Measurements from ENCODE around the gene FMNL1.

DNA sequence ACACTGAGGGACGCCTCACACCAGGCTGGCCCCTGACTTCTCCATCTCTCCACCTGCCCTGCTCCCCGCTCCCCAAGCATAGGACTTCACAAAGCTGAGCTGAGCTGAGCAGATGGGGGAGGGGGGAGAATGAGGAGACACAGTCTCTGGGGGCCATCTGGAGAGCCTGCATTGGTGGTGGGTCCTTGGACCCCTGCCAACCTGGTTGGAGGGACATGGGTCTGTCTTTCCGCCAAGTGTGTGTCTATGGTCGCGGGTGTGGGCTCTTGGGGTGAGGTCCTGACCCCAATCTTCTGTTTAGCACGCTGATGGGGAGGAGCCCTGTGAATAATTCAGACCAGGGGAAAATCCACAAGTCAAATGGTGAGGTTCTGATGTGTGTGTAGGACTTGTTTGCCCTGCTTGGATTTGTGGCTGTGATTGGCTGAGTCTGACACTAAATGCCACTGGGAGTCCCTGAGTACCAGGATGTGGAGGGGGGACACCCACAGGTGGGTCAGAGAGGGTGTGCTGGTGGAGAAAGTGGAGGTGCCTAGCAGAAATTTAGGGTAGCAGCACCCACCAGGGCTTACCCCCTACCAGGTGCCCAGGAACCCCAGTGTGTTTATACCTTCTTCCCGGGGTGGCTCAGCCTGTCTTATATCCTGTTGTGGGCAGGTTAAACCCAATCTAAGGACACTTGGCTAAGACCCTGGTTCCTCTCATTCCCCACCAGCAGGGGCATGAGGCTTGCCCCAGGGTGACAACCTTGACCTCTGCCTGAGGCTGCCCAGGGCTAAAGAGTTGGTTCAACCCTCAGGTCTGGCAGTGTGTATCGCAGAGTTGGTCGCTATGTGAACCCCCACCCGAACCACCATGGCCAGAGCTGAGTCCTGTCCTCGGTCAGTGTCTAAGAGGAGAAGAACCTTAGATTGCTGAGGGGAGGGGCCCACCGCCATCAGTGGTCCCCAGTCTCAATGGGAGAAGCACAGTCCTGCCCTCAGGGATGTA, 2.1 kb downstream of the FMNL1 start:
- TF ChIP-seq CTCF (IDR thresholded peaks at IDR 0.05) = no peak
- no peak for TF ChIP-seq POLR2A (IDR thresholded peaks at IDR 0.05)
